HEK293 (cell line): ENCODE data around the gene COL6A2.
A peak's percentile ranks its signal among the peaks of the same experiment; 100 is the strongest.

Experiments used
- CTCF ChIA-PET: fragments of 350-600 bp; formaldehyde crosslinking; extraction: SDS; loops from one replicate; lab custom pipeline; 2021; ENCODE audit warnings: antibody characterized with exemption; lab: Yijun Ruan, JAX
- POLR2A ChIA-PET: fragments of 300-600 bp; formaldehyde crosslinking; extraction: SDS; loops from one replicate; lab custom pipeline; 2020; ENCODE audit warnings: antibody characterized with exemption, inconsistent platforms; lab: Yijun Ruan, JAX
- H3K27ac ChIP-seq: fragments of 200-500 bp; sonication (Bioruptor generic); 2 replicates; pipeline ENCODE4 v1.5.1; 2014; ENCODE audit warnings: low read depth, low read length, control low read depth, inconsistent platforms; ENCODE audit errors: extremely low read depth
- H3K36me3 ChIP-seq, 2 experiments: fragments of 200-500 bp in 1 of 2; sonication (Bioruptor generic) in 1 of 2; 1 replicate in 1 of 2; 2 replicates in 1 of 2; pipeline ENCODE4 v1.5.1; 2014 to 2017; ENCODE audit warnings: inconsistent platforms in 2 of 2, low read length in 2 of 2; ENCODE audit not compliant: control insufficient read depth in 2 of 2, insufficient read depth in 1 of 2
- H3K4me1 ChIP-seq: fragments of 200-500 bp; sonication (Bioruptor generic); 2 replicates; pipeline ENCODE4 v1.5.1; 2014; ENCODE audit warnings: mild to moderate bottlenecking, low read length, inconsistent platforms; ENCODE audit not compliant: control insufficient read depth, insufficient read depth
- H3K4me3 ChIP-seq: 2 replicates; pipeline ENCODE4 v1.5.1; 2011; ENCODE audit warnings: low read depth, mild to moderate bottlenecking, control low read depth, low read length, moderate library complexity
- H3K9me3 ChIP-seq: fragments of 200-500 bp; sonication (Bioruptor generic); 2 replicates; pipeline ENCODE4 v1.5.1; 2014; ENCODE audit warnings: low read depth, low read length, inconsistent platforms; ENCODE audit not compliant: control insufficient read depth, insufficient read depth
- BCL11B ChIP-seq: fragments of 450-650 bp; formaldehyde crosslinking; IDR thresholded peaks from 2 replicates; pipeline ENCODE4 v1.5.1; 2016; ENCODE audit warnings: low read depth, missing biosample characterization, missing genetic modification characterization
- KLF8 ChIP-seq: fragments of 450-650 bp; formaldehyde crosslinking; IDR thresholded peaks from 2 replicates; pipeline ENCODE4 v1.5.1; 2016; ENCODE audit warnings: missing biosample characterization, missing genetic modification characterization
- OSR2 ChIP-seq: fragments of 450-650 bp; formaldehyde crosslinking; IDR thresholded peaks from 2 replicates; pipeline ENCODE4 v1.5.1; 2016; ENCODE audit warnings: missing biosample characterization, missing genetic modification characterization
- OVOL3 ChIP-seq: fragments of 450-650 bp; formaldehyde crosslinking; IDR thresholded peaks from 2 replicates; pipeline ENCODE4 v1.5.1; 2016; ENCODE audit warnings: missing biosample characterization, missing genetic modification characterization
- PRDM2 ChIP-seq: fragments of 450-650 bp; formaldehyde crosslinking; IDR thresholded peaks from 2 replicates; pipeline ENCODE4 v1.5.1; 2016; ENCODE audit warnings: missing biosample characterization, missing genetic modification characterization, borderline replicate concordance
- TCF7L2 ChIP-seq: IDR thresholded peaks from 2 replicates; pipeline ENCODE4 v1.6.1; 2011; ENCODE audit warnings: low read depth, mild to moderate bottlenecking, inconsistent platforms, low read length, moderate library complexity, borderline replicate concordance
- ZBTB10 ChIP-seq: fragments of 450-650 bp; formaldehyde crosslinking; IDR thresholded peaks from 2 replicates; pipeline ENCODE4 v1.5.1; 2016; ENCODE audit warnings: missing biosample characterization, missing genetic modification characterization
- ZFP69B ChIP-seq: fragments of 450-650 bp; formaldehyde crosslinking; IDR thresholded peaks from 2 replicates; pipeline ENCODE4 v1.5.1; 2016; ENCODE audit warnings: missing biosample characterization, missing genetic modification characterization
- ZNF10 ChIP-seq: fragments of 450-650 bp; formaldehyde crosslinking; IDR thresholded peaks from 2 replicates; pipeline ENCODE4 v1.5.1; 2017; ENCODE audit warnings: missing biosample characterization, missing genetic modification characterization
- ZNF2 ChIP-seq: fragments of 450-650 bp; formaldehyde crosslinking; IDR thresholded peaks from 2 replicates; pipeline ENCODE4 v1.5.1; 2016; ENCODE audit warnings: missing biosample characterization, missing genetic modification characterization
- ZNF26 ChIP-seq: fragments of 450-650 bp; formaldehyde crosslinking; IDR thresholded peaks from 2 replicates; pipeline ENCODE4 v1.5.1; 2016; ENCODE audit warnings: missing biosample characterization, missing genetic modification characterization
- ZNF514 ChIP-seq: fragments of 450-650 bp; formaldehyde crosslinking; IDR thresholded peaks from 2 replicates; pipeline ENCODE4 v1.5.1; 2016; ENCODE audit warnings: missing biosample characterization, missing genetic modification characterization
- ZNF600 ChIP-seq: fragments of 450-650 bp; formaldehyde crosslinking; IDR thresholded peaks from 2 replicates; pipeline ENCODE4 v1.5.1; 2016; ENCODE audit warnings: missing biosample characterization, missing genetic modification characterization
- ZNF692 ChIP-seq: fragments of 450-650 bp; formaldehyde crosslinking; IDR thresholded peaks from 2 replicates; pipeline ENCODE4 v1.5.1; 2016; ENCODE audit warnings: missing biosample characterization, missing genetic modification characterization
- ZNF704 ChIP-seq: fragments of 450-650 bp; formaldehyde crosslinking; IDR thresholded peaks from 2 replicates; pipeline ENCODE4 v1.5.1; 2016; ENCODE audit warnings: missing biosample characterization, missing genetic modification characterization

Gene COL6A2

GRCh38 chr21:46145159-46145839, 47.4 kb downstream of the COL6A2 start:
- ChIA-PET POLR2A (no interaction called here), CTCF (no interaction called here)
- Histone ChIP-seq H3K9me3 (no peaks in the 10 kb centered on the region), H3K27ac (no peak overlapping the region), H3K4me1 (0 out of 2 replicates have a peak, but pooled peaks cover 4% of the 10 kb centered on the region), H3K36me3 (no peaks in the 10 kb centered on the region), H3K4me3 (no peak overlapping the region)
- TF ChIP-seq ZBTB10 (tag by site-specific recombination) (peak; percentile 50; the same call in 1 of the 2 replicates), ZNF2 (no peak), KLF8 (no peak), BCL11B (tag by site-specific recombination) (no peak)

GRCh38 chr21:46145840-46146691, 48.2 kb downstream of the COL6A2 start:
- Histone ChIP-seq H3K4me1 (0 out of 2 replicates have a peak, but pooled peaks cover 4% of the 10 kb centered on the region), H3K36me3 (no peaks in the 10 kb centered on the region), H3K27ac (no peak overlapping the region), H3K4me3 (no peak overlapping the region), H3K9me3 (no peaks in the 10 kb centered on the region)
- CTCF ChIA-PET = interaction anchor here (0.6 to 1.2 kb wide), 3 partner anchors 12 to 69 kb away, joined by 3 to 4 read pairs (median 3); no protein-coding TSS in a partner anchor
- TF ChIP-seq ZFP69B (tag by site-specific recombination) = peak; percentile 76
- TF ChIP-seq KLF8 = peak; percentile 62; the same call in 1 of the 2 replicates
- no peak for TF ChIP-seq PRDM2 (tag by site-specific recombination)
- TF ChIP-seq ZNF692 = 0 out of 2 replicates have a peak, but pooled peaks have one; percentile 47
- POLR2A ChIA-PET = no interaction called here

- Histone ChIP-seq H3K4me3 (no peak overlapping the region), H3K36me3 (no peaks in the 10 kb centered on the region), H3K4me1 (0 out of 2 replicates have a peak, but pooled peaks cover 4% of the 10 kb centered on the region), H3K27ac (no peak overlapping the region), H3K9me3 (no peaks in the 10 kb centered on the region)
- CTCF ChIA-PET = interaction anchor here (0.6 to 1.2 kb wide), 5 partner anchors 12 to 139 kb away, joined by 3 to 6 read pairs (median 4); partner anchors contain the start of genes MCM3AP and YBEY
- TF ChIP-seq ZNF600 (tag by site-specific recombination) (no peak), OVOL3 (no peak), ZNF704 (tag by site-specific recombination) (no peak), OSR2 (tag by site-specific recombination) (no peak), TCF7L2 (no peak), ZNF514 (no peak), ZNF10 (tag by site-specific recombination) (0 out of 2 replicates have a peak, but pooled peaks have one; percentile 33), ZNF26 (no peak)
- POLR2A ChIA-PET = no interaction called here
These were observed 48.9 kb downstream of the COL6A2 start for GRCh38 chr21:46146856-46147255.
